DND-41 (cell line): ENCODE measurements around the gene CHIT1.

ENCODE experiments used
- ATAC-seq: fragments of 200-7000 bp; cut with Tn5 transposase; 3 replicates; pipeline ENCODE4 v1.9.1; 2021; ENCODE audit warnings: low read depth; ENCODE audit not compliant: insufficient read depth
- DNase-seq: peaks from one replicate; pipeline ENCODE4 v3.0.0-alpha.2; 2020
- H2AFZ ChIP-seq: 2 replicates; pipeline ENCODE4 v1.6.0; 2012; ENCODE audit warnings: low read depth, low read length
- H3K27ac ChIP-seq: 2 replicates; pipeline ENCODE4 v1.5.1; 2012; ENCODE audit warnings: low read length, inconsistent platforms
- H3K27me3 ChIP-seq: fragments of 200-600 bp; sonication (generic); 2 replicates; pipeline ENCODE4 v1.6.0; 2012; ENCODE audit warnings: low read length, mild to moderate bottlenecking, inconsistent platforms; ENCODE audit not compliant: insufficient read depth, poor library complexity
- H3K36me3 ChIP-seq: 2 replicates; pipeline ENCODE4 v1.5.1; 2012; ENCODE audit warnings: low read length, inconsistent platforms; ENCODE audit not compliant: insufficient read depth
- H3K4me1 ChIP-seq: 2 replicates; pipeline ENCODE4 v1.5.1; 2012; ENCODE audit warnings: mild to moderate bottlenecking, low read length; ENCODE audit not compliant: insufficient read depth
- H3K4me2 ChIP-seq: 2 replicates; pipeline ENCODE4 v1.6.0; 2012; ENCODE audit warnings: mild to moderate bottlenecking, moderate library complexity, low read length, inconsistent platforms; ENCODE audit not compliant: insufficient read depth
- H3K4me3 ChIP-seq, 2 experiments: fragments of 200-600 bp in 1 of 2; shearing (Covaris generic) in 1 of 2; 2 replicates each; pipeline ENCODE4 v1.5.1; 2012 to 2016; ENCODE audit warnings: inconsistent platforms in 2 of 2, low read length in 2 of 2, mild to moderate bottlenecking in 2 of 2, low read depth in 1 of 2, moderate library complexity in 1 of 2
- H3K79me2 ChIP-seq: 2 replicates; pipeline ENCODE4 v1.6.0; 2012; ENCODE audit warnings: low read length, inconsistent platforms; ENCODE audit not compliant: insufficient read depth
- H3K9ac ChIP-seq: 2 replicates; pipeline ENCODE4 v1.6.0; 2012; ENCODE audit warnings: low read depth, mild to moderate bottlenecking, inconsistent platforms, low read length, moderate library complexity
- H3K9me3 ChIP-seq: 2 replicates; pipeline ENCODE4 v1.5.1; 2012; ENCODE audit warnings: low read length, moderate library complexity, mild to moderate bottlenecking, inconsistent platforms; ENCODE audit not compliant: insufficient read depth, severe bottlenecking
- H4K20me1 ChIP-seq: 2 replicates; pipeline ENCODE4 v1.6.0; 2012; ENCODE audit warnings: low read length; ENCODE audit not compliant: insufficient read depth
- EZH2 ChIP-seq: IDR thresholded peaks from 3 replicates; pipeline ENCODE4 v1.6.1; 2012; ENCODE audit warnings: borderline replicate concordance, low read depth, mild to moderate bottlenecking, moderate library complexity, low read length, inconsistent platforms; ENCODE audit not compliant: severe bottlenecking
- TF ChIP-seq, protein P1 (sequence below): IDR thresholded peaks from 2 replicates; pipeline ENCODE4 v1.5.1; 2012; ENCODE audit warnings: borderline replicate concordance, low read length, moderate library complexity, mild to moderate bottlenecking; ENCODE audit not compliant: poor library complexity, severe bottlenecking; ENCODE audit errors: extremely low read depth

Gene CHIT1

DNA sequence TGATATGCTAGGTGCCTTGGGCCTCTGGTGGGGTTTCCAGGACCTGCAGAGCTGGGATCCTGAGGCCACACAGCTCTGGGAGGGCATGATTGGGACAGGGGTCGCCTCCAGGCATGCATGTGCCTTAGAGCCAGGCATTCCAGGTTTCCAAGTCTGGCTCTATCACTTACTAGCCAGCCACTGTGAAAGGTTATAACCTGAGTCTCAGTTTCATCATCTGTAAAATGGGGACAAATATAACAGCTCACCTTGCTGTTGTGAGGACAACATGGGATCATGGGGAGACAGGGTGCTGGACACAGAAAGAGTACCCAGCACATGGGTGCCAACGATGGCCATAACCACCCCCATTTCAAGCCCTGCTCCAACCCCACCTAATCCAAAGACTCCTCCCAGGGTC, 45.6 kb downstream of the CHIT1 start:
- no peak overlapping the region for H2AFZ ChIP-seq
- H3K27ac ChIP-seq = no peak overlapping the region
- H3K4me2 ChIP-seq = no peak overlapping the region
- H3K9me3 ChIP-seq = no peaks in the 10 kb centered on the region
- no peaks in the 10 kb centered on the region for H3K36me3 ChIP-seq
- H3K4me1 ChIP-seq = no peaks in the 10 kb centered on the region
- DNase-seq (no peak), ATAC-seq (no peak)
- peaks cover 7% of the 10 kb centered on the region; the same call in 1 of the 2 replicates for H4K20me1 ChIP-seq
- H3K79me2 ChIP-seq = no peaks in the 10 kb centered on the region
- no peak overlapping the region for H3K9ac ChIP-seq
- no peak overlapping the region for H3K4me3 ChIP-seq
- H3K27me3 ChIP-seq = peaks cover 25% of the 10 kb centered on the region
- TF ChIP-seq EZH2 = no peak
- TF ChIP-seq, protein P1, sequence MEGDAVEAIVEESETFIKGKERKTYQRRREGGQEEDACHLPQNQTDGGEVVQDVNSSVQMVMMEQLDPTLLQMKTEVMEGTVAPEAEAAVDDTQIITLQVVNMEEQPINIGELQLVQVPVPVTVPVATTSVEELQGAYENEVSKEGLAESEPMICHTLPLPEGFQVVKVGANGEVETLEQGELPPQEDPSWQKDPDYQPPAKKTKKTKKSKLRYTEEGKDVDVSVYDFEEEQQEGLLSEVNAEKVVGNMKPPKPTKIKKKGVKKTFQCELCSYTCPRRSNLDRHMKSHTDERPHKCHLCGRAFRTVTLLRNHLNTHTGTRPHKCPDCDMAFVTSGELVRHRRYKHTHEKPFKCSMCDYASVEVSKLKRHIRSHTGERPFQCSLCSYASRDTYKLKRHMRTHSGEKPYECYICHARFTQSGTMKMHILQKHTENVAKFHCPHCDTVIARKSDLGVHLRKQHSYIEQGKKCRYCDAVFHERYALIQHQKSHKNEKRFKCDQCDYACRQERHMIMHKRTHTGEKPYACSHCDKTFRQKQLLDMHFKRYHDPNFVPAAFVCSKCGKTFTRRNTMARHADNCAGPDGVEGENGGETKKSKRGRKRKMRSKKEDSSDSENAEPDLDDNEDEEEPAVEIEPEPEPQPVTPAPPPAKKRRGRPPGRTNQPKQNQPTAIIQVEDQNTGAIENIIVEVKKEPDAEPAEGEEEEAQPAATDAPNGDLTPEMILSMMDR = no peak

DNA sequence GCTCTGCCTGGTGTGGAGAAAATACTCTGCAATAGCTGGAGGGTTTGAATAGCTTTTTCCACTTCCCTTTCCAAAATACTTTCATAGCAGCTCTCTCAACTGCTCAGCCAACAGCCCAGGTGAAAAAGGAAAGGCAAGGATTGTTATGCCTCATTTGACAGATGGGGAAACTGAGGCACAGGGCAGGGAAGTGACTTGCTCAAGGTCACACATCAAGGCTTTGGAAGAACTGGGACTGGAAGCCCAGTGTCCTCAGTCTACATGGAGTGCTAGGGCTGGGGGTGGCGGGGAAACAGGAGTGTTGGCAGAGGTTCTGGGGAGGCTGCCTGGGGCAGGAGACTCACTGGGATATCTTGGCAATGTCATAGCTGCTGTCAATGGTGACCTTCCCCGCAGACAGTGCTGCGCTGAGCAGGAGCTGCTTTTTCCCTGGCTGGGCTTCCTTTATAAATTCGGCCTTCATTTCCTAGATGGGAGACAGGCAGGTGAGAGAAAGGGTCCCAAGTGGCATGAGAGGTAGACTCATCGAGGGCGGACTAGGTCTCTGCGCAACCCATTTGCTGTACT, 47.0 kb downstream of the CHIT1 start:
- no peak overlapping the region for H2AFZ ChIP-seq
- H3K4me1 ChIP-seq = no peaks in the 10 kb centered on the region
- no peak overlapping the region for H3K9ac ChIP-seq
- TF ChIP-seq EZH2 = no peak
- TF ChIP-seq, protein P1 = no peak
- no peaks in the 10 kb centered on the region for H3K79me2 ChIP-seq
- no peak for DNase-seq
- H3K36me3 ChIP-seq = no peaks in the 10 kb centered on the region
- H3K4me2 ChIP-seq = no peak overlapping the region
- ATAC-seq = no peak
- H3K4me3 ChIP-seq = no peak overlapping the region
- H4K20me1 ChIP-seq = peaks cover 7% of the 10 kb centered on the region; the same call in 1 of the 2 replicates
- H3K27me3 ChIP-seq = peaks cover 26% of the 10 kb centered on the region
- H3K9me3 ChIP-seq = no peaks in the 10 kb centered on the region
- no peak overlapping the region for H3K27ac ChIP-seq

DNA sequence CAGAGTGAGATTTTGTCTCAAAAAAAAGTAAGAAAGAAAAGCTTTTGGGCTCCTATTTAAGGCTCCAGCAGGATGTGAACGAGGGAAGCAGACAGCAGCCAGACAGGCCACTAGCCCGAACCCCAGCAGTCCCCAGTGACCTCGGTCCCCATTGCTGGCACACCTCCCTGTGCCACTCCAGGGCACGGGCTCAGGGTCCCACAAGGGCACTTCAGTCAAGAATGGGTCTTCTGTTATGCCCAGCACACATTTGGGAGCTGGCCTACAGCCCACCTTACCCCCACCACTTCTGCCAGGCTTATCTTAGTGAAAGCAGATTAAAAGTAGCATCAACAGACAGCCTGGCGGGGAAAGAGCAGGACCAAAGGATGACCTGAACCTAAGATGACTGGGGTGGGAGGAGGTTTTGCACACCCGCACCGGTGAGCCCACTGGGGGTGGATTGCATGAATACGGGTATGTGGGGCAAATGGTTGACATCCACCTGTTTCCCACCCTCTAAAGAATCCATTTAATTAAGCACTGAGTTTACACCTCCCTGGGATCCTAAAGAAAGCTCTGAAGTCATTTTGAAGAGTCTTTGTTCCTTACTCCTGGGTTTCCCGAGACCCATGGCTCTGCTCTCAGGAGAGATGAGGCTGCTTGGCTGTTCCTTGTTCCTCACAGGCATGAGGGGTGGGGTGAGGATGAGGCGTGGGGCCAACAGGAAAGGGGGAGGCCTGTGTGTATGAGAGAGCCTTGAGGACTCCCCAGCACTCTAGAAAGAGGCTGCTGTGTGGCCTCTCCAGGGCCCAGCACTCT, 47.7 kb downstream of the CHIT1 start:
- ATAC-seq (no peak), DNase-seq (no peak)
- Histone ChIP-seq H2AFZ (no peak overlapping the region), H3K9me3 (no peaks in the 10 kb centered on the region), H3K4me2 (no peak overlapping the region), H3K9ac (no peak overlapping the region), H3K36me3 (no peaks in the 10 kb centered on the region), H4K20me1 (peaks cover 7% of the 10 kb centered on the region; the same call in 1 of the 2 replicates), H3K4me3 (no peak overlapping the region), H3K27ac (no peak overlapping the region), H3K4me1 (no peaks in the 10 kb centered on the region), H3K79me2 (no peaks in the 10 kb centered on the region), H3K27me3 (peaks cover 24% of the 10 kb centered on the region)
- no peak for TF ChIP-seq EZH2
- TF ChIP-seq, protein P1 = no peak
